GM21737 (cell line): ENCODE data around the gene DDX19B.
A peak's percentile ranks its signal among the peaks of the same experiment; 100 is the strongest.
"Not testable (repeated sequence)": the region's sequence is repeated elsewhere in the genome, so short reads cannot be mapped to it uniquely, and the experiment has no call there.

ENCODE experiments used
- ATAC-seq: cut with Tn5 transposase; IDR thresholded peaks from one replicate; pipeline ENCODE4 v1.9.1; 2021; ENCODE audit warnings: mild to moderate bottlenecking, moderate library complexity; ENCODE audit not compliant: unreplicated experiment

The DDX19B gene

GRCh38 chr16:70298988-70299938, at the start of gene DDX19B:
DDX19B (plus strand) TSS chr16:70299186; CDS start chr16:70299298, 112 bp downstream.
- ATAC-seq = peak; percentile 85

- ATAC-seq = not testable (repeated sequence)
Measured at GRCh38 chr16:70249697-70250096, 49.3 kb upstream of the DDX19B start.

- ATAC-seq = peak; percentile 37
Measured at GRCh38 chr16:70250748-70251628, 48.0 kb upstream of the DDX19B start.

GRCh38 chr16:70251629-70252354, 47.2 kb upstream of the DDX19B start, which contains the start of gene EXOSC6:
EXOSC6 (minus strand) TSS chr16:70251940; CDS start chr16:70251900, 40 bp downstream.
- ATAC-seq = peak; percentile 89

- no peak for ATAC-seq
Measured at GRCh38 chr16:70252355-70252988, 46.5 kb upstream of the DDX19B start.

GRCh38 chr16:70253291-70254106, 45.5 kb upstream of the DDX19B start:
- ATAC-seq = no peak

GRCh38 chr16:70254180-70254964, 44.6 kb upstream of the DDX19B start:
- no peak for ATAC-seq

- no peak for ATAC-seq
Measured at GRCh38 chr16:70254965-70255286, 44.1 kb upstream of the DDX19B start.

- no peak for ATAC-seq
Measured at GRCh38 chr16:70255574-70255973, 43.4 kb upstream of the DDX19B start.

- ATAC-seq = no peak
Measured at GRCh38 chr16:70257391-70257790, 41.6 kb upstream of the DDX19B start.

- ATAC-seq = no peak
Measured at GRCh38 chr16:70258065-70258464, 40.9 kb upstream of the DDX19B start.

GRCh38 chr16:70258946-70259345, 40.0 kb upstream of the DDX19B start:
- no peak for ATAC-seq

GRCh38 chr16:70259903-70260302, 39.1 kb upstream of the DDX19B start:
- not testable (repeated sequence) for ATAC-seq

GRCh38 chr16:70267516-70267915, 31.5 kb upstream of the DDX19B start:
- ATAC-seq = no peak

- not testable (repeated sequence) for ATAC-seq
Measured at GRCh38 chr16:70267922-70268321, 31.1 kb upstream of the DDX19B start.

- no peak for ATAC-seq
Measured at GRCh38 chr16:70269471-70269870, 29.5 kb upstream of the DDX19B start.

GRCh38 chr16:70270176-70270575, 28.8 kb upstream of the DDX19B start:
- ATAC-seq = no peak

GRCh38 chr16:70271696-70272095, 27.3 kb upstream of the DDX19B start:
- no peak for ATAC-seq

GRCh38 chr16:70276392-70276791, 22.6 kb upstream of the DDX19B start:
- ATAC-seq = no peak
